GM21526 (cell line): ENCODE results near the gene SGSM1.

ENCODE experiments used
- ATAC-seq: cut with Tn5 transposase; IDR thresholded peaks from one replicate; pipeline ENCODE4 v1.9.1; 2021; ENCODE audit warnings: moderate library complexity; ENCODE audit not compliant: unreplicated experiment, low FRiP score

The SGSM1 gene

DNA sequence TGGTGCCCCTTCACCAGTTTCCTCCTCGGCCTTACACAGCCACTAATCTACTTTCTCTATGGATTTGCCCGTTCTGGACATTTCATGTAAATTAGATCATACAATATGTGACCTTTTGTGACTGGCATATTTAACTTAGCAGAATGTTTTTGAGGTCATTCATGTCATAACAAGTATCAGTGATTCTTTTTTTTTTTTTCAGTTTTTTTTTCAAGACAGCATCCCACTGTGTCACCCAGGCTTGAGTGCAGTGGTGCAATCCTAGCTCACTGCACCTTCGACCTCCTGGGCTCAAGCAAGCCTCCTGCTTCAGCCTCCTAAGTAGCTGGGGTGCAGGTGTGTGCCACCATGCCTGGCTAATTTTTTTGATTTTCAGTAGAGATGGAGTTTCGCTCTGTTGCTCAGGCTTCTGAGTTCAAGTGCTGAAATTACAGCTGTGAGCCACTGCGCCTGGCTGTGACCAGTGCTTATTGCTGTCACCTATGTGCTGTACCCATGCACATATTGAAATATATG lies 169.2 kb downstream of the SGSM1 start:
- no peak for ATAC-seq

DNA sequence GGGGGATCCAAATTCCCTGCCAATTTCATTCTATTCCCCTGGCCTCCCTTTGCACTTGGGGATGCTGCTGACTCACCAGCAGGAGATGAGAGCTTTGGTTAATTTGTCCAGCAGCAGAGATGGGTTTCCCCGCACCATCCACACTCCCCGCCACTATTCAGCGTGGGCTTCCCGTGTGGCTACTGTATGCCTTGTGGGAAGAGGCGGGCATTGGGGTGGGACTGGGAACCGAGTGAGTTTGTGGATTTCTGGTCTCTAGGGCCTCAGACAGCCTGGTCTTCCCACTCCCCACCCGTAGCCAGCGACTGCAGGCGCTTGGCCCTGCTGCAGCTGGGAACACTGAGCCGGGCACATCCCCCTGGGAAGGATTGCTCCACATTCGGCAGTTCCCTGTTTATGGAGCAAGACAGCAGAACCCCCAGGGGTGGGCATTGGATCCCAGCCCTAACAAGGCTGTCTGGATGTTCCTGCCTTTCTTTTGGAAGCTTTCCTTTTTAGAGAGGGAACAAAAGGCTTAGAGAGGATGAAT lies 169.9 kb downstream of the SGSM1 start:
- no peak for ATAC-seq

DNA sequence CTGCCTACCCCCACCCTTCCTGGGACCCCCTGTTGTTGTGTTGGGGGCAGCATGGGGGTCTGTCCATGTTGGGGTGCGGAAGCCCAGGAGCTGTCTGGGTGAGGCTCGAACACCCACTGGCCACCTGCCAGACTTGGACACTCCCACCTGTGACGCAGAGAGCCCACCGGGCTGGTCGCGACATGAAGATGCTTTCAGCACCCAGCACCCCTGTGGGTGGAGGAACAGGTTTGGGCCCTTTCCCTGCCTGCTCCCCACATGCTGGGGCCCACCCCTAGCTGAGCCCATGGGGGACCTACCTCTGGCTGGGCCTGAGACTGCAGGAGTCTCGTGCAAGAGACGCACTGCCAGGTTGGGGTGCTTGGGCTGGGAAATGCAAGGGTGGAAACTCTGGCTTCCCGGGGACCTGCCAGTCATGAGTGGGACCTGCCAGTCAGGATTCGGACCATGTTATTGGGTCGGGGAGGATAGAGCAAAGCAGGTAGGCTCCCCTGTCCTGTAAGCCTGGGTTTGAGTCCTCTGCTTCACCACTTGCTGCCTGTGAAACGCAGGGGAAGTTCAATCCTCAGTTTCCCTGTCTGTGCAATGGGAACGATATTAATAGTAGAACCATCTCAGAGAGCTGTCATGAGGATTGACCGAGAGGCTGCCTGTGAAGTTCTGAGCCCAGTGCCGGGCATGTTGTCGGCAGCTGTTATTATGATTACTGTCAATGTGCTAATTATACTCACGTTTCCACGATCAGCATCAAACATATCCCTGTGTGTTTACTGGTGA lies 170.6 kb downstream of the SGSM1 start:
- no peak for ATAC-seq
